GM21515 (cell line): ENCODE measurements around the gene TACC3.

Source experiments
- ATAC-seq: cut with Tn5 transposase; IDR thresholded peaks from one replicate; pipeline ENCODE4 v1.9.1; 2021; ENCODE audit not compliant: unreplicated experiment

The TACC3 gene

GRCh38 chr4:1721003-1721665, at the start of gene TACC3, which contains the start of gene TMEM129:
Gene TACC3, plus strand, starts transcription at chr4:1721521. Its CDS starts 1,901 bp downstream, at chr4:1723422.
Gene TMEM129, minus strand, starts transcription at chr4:1721323. Its CDS starts 486 bp downstream, at chr4:1720837.
- peak; percentile 76 for ATAC-seq

DNA sequence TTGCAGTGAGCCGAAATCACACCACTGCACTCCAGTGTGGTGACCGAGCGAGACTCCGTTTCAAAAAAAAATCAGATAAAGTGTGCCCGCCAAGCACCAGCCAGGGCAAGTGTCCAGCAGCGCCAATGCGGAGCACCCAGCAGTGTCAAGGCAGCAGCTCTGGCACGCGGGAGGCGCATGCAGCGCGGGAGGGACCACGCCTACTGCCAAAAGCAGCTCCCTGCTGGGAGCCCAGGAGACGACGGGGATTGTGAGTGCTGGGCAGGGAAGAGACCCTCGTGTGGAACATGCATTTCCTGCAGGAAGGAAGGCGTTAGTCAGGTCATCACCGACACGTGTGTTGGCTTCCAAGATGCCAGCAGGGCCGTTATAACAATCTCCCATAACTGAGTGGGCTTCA, 47.6 kb upstream of the TACC3 start:
- ATAC-seq, result no peak

- no peak for ATAC-seq
These were observed 46.6 kb upstream of the TACC3 start for GRCh38 chr4:1674682-1675081.

DNA sequence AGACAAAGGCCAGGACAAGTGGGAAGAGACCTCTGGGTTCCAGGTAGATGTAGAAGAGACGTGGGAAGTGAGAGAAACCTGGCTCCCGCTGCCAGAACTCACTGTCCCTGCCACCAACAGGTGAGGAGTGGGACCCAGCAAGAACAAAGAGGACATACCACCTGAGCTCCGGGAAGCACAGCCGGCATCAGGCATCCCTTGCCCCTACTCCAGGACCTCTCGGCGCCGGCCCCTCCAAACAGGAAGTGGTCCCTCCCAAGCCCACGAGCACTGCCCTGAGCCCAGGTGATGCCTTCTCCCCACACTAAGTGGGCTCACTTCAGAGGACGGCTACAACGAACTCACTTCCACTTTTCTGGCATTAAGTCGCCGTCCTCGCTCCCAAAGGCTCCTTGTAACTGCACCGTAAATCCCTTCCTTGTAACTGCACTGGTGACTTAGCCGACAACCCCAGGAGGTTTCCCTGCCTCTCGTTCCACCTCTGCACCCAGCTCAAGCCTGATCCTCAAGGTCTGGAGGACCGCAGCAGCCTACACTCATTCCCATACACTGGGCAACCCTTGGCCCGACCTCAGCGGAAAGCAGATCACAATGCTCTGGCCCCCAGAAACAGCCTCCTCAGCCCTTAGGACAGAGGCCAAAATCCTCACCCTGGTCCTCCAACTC, 46.1 kb upstream of the TACC3 start:
- ATAC-seq, result no peak

- no peak for ATAC-seq
These were observed 45.6 kb upstream of the TACC3 start for GRCh38 chr4:1675802-1676137.

DNA sequence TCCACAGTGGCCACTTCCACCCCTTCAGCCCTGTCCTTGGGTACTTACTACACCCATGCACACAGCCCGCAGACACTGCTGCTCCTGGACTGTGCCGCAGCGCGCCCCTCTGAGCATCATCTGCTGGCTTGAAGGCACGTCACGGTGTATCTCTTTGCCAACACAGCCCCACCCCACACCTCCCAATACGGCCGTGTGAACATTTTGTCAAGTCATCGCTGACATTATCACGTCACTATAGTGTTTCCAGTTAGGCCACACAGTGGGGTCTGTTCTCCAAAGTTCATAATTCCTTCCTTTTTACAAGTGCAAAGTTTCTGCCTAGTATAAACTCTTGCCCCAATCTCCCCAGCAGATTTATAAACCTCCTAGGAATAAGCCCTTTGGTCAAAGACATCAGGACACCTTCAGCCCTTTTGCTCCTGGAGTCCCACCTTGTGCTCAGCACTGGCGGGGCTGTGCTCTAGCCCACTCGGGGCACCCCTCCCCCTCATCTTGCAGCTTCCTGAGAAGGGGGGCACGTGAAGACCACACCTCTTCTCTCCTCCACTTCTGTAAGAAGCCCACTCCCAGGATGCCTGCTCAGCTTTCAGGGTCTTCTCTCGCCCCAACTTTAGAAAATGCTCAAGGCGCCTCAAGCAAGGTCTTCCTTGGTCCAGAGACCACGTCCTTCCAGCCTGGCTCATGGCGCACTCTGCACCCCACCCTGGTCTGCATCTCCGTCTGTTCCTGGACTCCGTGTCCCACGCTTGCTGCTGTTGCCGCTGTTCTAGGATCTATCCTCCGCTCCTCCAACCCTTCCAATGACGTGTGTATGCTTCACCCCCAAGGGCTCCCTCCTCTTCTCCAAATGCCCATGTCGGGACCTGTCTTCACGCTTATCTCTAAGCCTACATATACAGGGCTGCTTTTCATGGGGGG, 44.5 kb upstream of the TACC3 start:
- no peak for ATAC-seq

DNA sequence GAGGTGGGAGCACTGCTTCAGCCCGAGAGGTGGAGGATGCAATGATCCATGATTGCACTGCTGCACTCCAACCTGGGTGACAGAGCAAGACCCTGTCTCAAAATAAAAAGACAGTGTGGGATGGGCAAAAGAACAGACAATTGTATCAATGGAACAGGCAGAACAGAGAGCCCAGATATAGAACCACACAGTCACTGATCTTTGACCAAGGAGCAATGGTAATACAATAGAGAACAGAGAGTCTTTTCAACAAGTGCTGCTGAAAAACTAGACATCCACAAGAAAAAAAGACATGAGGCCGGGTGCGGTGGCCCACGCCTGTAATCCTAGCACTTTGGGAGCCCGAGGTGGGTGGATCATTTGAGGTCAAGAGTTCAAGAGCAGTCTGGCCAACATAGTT, 43.1 kb upstream of the TACC3 start:
- no peak for ATAC-seq

DNA sequence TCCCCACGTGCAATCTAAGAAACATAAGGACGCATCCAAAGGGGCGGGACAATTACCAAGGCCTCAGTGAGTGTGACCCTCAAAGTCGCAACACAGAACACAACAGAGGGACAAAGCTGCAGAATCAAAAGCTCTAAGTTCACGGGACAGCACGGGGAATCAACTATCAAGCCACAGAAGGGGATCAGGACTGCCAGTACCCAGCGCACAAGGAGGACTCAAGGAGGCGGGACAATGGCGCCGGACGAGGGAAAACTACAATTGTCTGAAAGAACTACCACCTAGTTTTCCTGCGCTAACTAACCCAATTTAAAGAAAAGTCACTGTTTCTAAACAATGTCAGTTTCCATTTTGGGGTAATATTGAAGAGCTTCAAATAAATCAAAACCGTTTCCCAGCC, 38.5 kb upstream of the TACC3 start:
- no peak for ATAC-seq

- no peak for ATAC-seq
These were observed 38.0 kb upstream of the TACC3 start for GRCh38 chr4:1683261-1683735.

- ATAC-seq, result peak; percentile 85
These were observed 37.4 kb upstream of the TACC3 start, which contains the start of gene FAM53A for GRCh38 chr4:1683736-1684505. Gene FAM53A, minus strand, starts transcription at chr4:1684313. Its CDS starts 15,572 bp downstream, at chr4:1668741.

DNA sequence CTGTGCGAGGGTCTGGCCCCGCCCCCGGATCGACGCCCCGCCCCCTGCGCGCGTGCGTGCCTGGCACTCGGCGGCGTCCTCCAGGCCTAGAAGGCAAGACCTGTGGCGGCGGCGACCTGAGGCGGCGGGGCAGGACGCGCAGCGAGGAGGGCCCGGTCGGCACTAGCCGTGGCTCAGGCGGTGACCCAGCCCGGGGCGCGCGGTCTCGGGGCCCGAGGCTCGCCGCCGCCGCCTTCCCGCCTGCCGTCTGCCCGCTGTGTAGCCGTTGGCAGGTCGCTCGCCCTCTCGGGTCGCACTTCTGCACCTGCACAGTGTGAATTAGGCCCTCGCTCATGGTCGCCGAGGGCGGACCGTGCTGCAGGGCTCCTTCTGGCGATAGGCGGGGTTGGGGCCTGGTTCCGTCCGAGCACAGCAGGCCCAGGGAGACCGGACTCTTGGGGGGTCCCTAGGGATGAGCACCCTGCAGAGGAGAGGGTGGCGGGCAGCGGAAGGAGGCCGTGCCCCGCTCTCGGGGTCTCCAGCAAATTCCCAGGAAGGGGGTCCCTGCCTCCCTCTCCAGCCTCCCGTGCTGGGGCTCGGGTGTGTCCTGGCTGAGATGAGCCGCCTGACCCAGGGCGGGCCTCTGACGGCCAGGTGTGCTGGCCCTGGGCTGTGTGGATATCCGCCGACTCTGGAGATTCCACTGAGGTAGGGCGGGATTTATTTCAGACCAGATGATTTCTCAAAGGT, 36.7 kb upstream of the TACC3 start:
- peak; percentile 2 for ATAC-seq

GRCh38 chr4:1685235-1686150, 35.8 kb upstream of the TACC3 start:
- no peak for ATAC-seq

DNA sequence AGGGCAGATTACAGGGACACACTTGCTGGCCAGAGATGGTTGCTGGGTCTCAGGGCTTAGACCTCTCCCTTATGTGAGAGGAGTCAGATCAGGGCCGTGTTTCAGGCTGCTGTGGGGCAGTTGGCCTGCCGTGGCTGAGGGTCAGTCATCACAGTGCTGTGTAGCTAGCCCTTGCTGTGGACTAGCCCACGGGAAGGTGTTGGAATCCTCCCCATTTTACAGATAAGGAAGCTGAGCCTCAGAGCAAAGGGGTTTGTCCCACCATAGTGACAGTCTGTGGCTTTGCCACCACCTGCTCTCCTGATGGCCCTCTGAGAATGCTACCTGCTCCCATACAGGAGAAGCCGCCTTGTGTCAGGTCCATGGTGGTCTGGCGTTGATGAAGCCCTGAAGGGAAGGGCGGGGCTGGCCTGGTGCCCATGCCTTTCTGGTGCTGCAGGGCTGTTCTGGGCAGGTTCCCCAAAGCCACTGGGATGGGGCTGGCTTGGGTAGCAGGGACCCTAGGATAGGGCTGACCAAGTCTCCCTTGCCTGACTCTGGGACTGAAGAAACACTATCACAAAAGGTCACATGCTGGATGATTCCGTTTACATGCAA, 34.8 kb upstream of the TACC3 start:
- ATAC-seq, result no peak

DNA sequence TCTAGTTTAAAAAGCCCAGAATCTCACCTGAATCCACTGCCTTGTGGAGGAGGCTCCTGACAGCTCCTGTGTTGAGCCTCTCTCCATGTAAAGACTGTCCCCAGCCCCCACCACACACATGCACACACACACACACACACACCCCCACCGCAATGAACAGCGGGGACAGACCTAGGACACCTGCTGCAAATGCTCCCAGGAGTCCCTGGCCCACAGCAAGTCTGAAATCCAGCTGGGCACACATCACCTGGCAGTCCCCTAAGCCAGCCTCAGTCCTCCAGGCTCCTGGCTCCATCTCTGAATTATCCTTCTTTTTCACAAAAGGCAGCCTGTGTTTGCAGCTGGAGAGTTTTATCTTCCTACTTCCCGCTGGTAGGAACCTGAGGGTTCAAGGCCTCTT, 30.6 kb upstream of the TACC3 start:
- no peak for ATAC-seq

DNA sequence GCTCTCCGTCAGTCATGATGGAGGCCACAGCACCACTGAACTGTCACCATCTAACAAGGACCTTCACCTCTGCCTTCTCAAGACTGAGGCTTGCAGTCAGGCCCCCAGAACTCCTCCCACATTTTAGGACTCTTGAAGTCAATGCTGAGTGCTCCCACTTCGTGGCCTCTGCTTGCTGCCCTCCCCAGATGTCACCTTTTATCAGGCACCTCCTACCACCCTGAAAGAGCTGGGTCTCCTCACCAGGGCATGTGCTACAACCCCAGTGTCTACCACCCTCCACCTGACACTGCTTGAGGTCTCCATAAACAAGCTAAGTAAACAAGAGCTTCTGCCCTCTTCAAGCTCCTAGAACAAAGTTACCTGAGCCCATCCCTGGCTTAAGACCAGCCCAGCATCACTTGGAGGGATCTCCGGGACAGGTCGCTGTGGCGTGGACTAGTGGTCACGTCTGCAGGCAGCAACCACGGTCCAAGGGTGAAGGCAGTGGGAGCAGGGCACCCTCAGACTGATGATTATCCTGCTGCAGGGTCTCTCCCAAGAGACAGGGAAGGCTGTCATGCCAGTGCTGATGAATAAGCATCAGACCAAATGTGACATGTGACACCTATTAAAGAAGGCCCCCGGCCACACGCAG, 29.5 kb upstream of the TACC3 start:
- no peak for ATAC-seq

DNA sequence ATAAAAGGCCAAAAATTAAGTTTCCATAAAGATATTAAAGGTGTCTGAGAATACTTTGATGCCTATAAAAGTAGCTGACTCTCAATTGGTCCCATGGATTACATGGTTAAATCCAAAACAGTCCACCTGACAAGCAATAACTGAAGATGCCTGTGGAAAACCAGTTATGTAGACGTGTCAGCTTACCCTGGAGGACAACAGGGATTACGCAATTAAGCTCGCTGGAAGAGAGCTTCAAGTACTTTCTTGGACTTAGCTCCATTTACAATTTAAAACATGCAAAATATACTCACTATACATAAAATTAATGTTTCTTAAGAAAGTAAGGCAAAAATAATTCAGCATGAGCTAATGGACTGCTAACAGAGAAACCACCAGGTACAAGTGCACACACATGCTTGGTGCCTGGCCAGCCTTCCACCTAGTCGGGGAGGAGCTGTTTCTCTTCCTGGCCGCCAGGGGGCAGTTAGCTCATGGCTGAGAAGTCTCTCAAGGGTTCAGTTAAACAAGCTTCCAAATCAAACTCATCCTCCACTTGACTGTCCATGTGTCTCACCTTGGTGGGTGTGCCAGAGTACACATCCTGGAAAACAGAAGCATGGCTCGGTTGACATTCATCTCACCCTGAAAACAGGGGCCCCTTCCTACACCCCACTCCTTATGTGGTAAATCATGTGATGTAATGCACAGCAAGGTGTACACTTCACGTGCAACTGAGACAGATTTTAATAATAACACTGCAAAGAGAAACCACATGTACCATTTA, 28.0 kb upstream of the TACC3 start:
- ATAC-seq, result peak; percentile 81

DNA sequence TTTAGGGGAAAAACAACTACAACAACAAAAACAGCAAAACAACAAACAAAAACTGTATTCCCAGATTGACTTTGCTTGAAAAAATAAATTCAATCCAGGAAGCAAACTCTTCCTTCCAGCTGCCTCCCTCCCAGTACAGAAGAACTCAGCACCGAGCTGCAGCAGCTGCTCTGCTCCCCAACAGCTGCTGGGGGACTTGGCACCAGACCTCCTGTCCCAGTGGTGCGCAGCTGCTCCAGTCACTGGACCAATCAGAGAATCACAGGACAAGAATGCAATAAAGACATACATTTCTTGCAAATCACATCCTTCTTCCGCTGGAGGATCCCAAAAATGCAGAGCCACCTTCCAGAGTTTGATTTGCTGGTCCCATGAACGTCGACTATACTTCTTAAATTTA, 25.4 kb upstream of the TACC3 start:
- ATAC-seq, result no peak
